GM21786 (cell line): ENCODE measurements around the gene TBC1D17.
A peak's percentile ranks its signal among the peaks of the same experiment; 100 is the strongest.

Experiments used
- ATAC-seq: cut with Tn5 transposase; IDR thresholded peaks from one replicate; pipeline ENCODE4 v1.9.1; 2021; ENCODE audit not compliant: unreplicated experiment

TBC1D17 gene

GRCh38 chr19:49875177-49875576 lies 2.3 kb upstream of the TBC1D17 start:
- ATAC-seq: no peak

- ATAC-seq: no peak
These were observed 1.6 kb upstream of the TBC1D17 start for GRCh38 chr19:49875857-49876421.

DNA sequence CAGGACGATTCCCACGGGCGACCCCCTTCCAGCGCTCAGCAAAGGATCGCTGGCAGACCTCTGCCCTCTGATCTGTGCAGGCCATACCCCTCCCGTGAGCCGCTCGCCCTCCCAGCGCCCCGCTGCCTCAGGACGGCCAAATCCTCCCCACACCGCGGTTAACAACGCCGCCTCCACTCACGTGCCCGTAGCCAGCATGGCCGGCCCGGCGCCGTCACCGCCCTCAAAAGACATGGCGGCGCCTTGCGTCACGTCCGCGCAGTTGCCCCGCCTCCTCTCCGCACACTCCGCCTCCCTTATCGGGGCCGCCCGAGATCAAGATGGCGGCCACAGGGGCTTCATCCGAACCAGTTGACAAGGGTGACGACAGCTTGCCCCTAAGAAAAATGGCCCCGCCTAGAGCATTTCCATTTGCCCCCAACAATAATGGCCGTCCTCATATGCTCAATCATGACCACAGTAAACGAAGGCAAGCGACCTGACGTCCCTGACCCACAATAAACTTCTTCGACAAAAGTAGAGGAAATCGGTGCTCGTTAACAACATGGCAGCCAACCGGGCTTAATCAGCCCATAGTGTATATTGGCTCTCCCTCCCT lies 981 bp upstream of the TBC1D17 start:
- peak; percentile 45 for ATAC-seq

- peak; percentile 49 for ATAC-seq
These were observed 609 bp downstream of the TBC1D17 start for GRCh38 chr19:49877879-49878743.

DNA sequence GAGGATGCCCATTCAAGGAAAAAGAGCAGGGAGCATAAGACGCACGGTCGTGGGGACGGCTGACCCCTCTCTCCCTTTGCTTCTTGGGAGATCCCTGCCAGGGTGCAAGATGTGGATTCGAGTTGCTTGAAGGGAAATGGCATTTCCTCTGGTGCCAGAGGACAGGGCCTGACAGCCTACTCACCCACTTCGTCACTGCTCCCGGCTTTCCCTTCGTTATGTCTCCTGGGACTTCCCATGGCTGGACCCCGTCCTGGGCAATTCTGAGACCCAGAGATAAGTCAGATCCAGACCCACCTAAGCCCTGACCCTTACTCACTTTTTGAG lies 1.2 kb downstream of the TBC1D17 start:
- no peak for ATAC-seq

DNA sequence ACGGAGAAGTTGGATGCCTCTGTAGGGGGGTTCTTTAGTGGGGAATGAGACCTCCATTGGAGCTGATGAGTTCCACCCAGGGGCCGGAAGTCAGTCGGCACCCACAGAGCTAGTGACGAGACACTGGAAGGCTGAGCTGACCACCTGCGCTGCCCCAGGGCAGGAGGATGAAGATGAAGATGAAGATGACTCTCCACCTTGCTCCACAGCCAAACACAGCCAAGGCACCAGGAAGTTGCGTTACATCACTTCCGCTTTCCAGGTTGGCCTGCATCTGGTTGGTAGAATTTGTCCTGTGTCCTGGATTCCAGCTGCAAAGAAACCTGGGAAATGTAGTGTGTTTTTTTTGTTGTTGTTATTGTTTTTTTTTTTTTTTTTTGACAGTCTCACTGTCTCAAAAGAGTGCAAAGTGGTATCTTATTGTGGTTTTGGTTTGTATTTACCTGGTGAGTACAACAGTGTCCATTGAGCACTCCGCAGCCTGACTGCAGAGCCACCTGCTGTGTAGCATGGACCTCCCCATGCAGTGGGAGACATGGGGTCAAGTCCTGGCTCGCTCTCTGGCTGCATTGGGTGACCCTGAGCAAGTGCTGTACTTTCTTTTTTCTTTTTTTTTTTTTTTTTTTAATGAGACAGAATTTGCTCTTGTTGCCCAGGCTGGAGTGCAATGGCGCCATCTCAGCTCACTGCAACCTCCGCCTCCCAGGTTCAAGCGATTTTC lies 1.9 kb downstream of the TBC1D17 start:
- no peak for ATAC-seq

DNA sequence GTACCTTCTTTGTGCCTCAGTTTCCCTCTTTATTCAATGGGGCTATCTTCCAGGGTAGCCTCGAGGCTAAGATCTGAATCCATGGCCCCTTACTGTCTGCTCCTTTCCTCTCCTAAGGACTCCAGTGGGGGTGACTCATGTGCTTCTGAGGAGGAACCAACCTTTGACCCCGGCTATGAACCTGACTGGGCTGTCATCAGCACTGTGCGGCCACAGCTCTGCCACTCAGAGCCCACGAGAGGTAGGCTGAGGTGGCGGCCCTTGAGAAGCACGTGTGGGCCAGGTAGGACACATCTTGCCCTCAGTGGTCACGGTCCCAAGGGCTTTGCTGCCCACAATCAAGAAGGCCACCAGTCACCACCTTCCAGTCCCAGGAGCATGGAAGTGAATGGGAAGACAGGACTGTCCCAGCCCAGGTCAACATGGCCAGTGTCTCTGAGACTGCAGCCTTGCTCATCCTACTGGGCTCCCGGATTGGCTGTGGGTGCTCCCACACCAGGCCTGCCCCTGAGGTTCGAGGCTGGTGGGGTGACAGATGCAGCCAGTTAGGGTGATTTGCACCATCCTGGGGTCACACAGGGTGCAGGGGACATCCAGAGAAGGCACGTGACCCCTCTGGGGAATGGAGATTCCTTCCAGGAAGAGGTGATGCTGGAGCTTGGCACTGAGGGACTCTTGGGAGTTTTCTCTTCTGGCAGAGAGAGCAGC lies 2.8 kb downstream of the TBC1D17 start:
- ATAC-seq: no peak

DNA sequence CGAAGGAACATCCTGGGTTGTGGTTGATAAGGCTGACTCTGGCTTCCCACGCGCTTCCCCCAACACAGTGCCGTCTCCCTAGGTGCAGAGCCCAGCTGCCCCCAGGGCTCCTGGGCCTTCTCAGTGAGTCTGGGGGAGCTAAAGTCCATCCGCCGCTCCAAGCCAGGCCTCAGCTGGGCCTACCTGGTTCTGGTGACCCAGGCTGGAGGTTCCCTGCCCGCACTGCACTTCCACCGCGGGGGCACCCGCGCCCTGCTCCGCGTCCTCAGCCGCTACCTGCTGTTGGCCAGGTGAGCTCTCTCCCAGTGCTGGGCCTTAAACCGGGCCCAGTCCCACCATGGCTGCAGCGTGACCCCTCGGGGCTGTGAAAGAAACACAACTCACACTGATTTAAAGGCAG lies 3.7 kb downstream of the TBC1D17 start:
- ATAC-seq: no peak

- no peak for ATAC-seq
These were observed 4.3 kb downstream of the TBC1D17 start for GRCh38 chr19:49881672-49882394.

- ATAC-seq: no peak
These were observed 5.1 kb downstream of the TBC1D17 start for GRCh38 chr19:49882643-49883042.

- no peak for ATAC-seq
These were observed 5.6 kb downstream of the TBC1D17 start for GRCh38 chr19:49883094-49883493.

DNA sequence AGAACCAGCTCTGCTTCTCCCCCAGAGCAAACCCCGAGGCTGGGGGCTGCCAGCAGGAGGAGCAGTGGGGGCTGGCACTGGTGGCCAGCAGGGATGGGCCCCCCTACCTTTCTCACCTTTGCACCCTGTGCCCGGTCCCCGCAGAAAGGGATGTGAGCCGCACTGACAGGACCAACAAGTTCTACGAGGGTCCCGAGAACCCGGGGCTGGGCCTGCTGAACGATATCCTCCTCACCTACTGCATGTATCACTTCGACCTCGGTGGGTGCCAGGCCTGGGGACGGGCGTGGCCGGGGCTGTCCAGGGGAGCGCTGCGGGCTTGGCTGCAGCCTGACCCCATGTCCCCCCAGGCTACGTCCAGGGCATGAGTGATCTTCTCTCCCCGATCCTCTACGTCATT lies 6.6 kb downstream of the TBC1D17 start:
- no peak for ATAC-seq

GRCh38 chr19:49884760-49885159 lies 7.3 kb downstream of the TBC1D17 start:
- no peak for ATAC-seq

GRCh38 chr19:49887037-49887664 lies 9.6 kb downstream of the TBC1D17 start:
- no peak for ATAC-seq

GRCh38 chr19:49887665-49888509 lies 10.4 kb downstream of the TBC1D17 start:
- ATAC-seq: no peak

DNA sequence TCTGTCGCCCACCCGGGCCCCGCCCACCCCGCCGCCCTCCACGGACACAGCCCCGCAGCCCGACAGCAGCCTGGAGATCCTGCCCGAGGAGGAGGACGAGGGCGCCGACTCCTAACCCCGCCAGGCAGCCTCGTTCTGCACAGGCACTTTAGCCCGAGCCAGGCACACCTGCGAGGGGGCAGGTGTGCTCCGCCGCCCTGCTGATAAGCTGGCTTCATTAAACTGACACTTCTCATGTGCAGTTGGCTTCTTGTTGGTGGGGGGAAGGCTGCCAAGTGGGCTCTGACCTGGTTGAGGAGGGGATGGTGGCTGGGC lies 11.0 kb downstream of the TBC1D17 start:
- no peak for ATAC-seq

- ATAC-seq: no peak
These were observed 11.7 kb downstream of the TBC1D17 start for GRCh38 chr19:49889038-49889686.

GRCh38 chr19:49889687-49890348 lies 12.3 kb downstream of the TBC1D17 start:
- ATAC-seq: no peak
